Peyer's patch (tissue), 4 donors: ENCODE measurements around the gene PRR20D. TPM values are rescaled to one million over a fixed set of nuclear protein-coding genes. Genes with fewer than 3 reads are reported as not detected.

ENCODE experiments used
- small RNA-seq, 2 donors: library from RNA; depleted of rRNA; stranded (forward); fragments of <200 nt; gene quantifications; one replicate each; pipeline ENCODE3, GENCODE V24; 2016
- total RNA-seq, 4 donors: library from RNA; depleted of rRNA; stranded (reverse); fragments of >200 nt; gene quantifications; one replicate each; pipeline ENCODE4 v1.1.0, GENCODE V29; 2016

The PRR20D gene
- total RNA-seq, 4 donors from 2014 or later: not detected

Small RNA genes lying within 50 kb of the gene (small RNA-seq; reads per million reads assigned to genes)
- gene PRR20FP: 0 reads per million in 2 donors

Other genes with a start within 250 kb of the PRR20D start
- not detected for gene PRR20A, start 19.7 kb upstream of the PRR20D start, total RNA-seq
- not detected for gene PRR20B, start 13.1 kb upstream of the PRR20D start, total RNA-seq
- not detected for gene PRR20C, start 6.6 kb upstream of the PRR20D start, total RNA-seq
- not detected for gene PRR20E, start 6.6 kb downstream of the PRR20D start, total RNA-seq